MM.1S (cell line): ENCODE measurements around the gene ACOXL.

ENCODE experiments used
- DNase-seq: peaks from one replicate; pipeline ENCODE4 v3.0.0-alpha.2; 2015
- H2AFZ ChIP-seq: fragments of 300-600 bp; sonication (generic); 2 replicates; pipeline ENCODE4 v1.6.0; 2016; ENCODE audit warnings: antibody characterized with exemption, low read length
- H3F3A ChIP-seq: fragments of 300-600 bp; sonication (generic); 2 replicates; pipeline ENCODE4 v1.6.1; 2016; ENCODE audit warnings: mild to moderate bottlenecking, antibody characterized with exemption, low read length, moderate library complexity, mixed read lengths; ENCODE audit not compliant: insufficient read depth
- H3K27ac ChIP-seq: fragments of 300-600 bp; sonication (generic); 2 replicates; pipeline ENCODE4 v1.5.1; 2016; ENCODE audit warnings: mild to moderate bottlenecking, low read length
- H3K27me3 ChIP-seq: fragments of 300-600 bp; sonication (generic); replicated peaks from 2 replicates; pipeline ENCODE4 v1.6.0; 2016; ENCODE audit warnings: low read length; ENCODE audit not compliant: insufficient read depth
- H3K36me3 ChIP-seq: fragments of 300-600 bp; sonication (generic); replicated peaks from 2 replicates; pipeline ENCODE4 v1.6.1; 2016; ENCODE audit warnings: mild to moderate bottlenecking, low read length, mixed read lengths; ENCODE audit not compliant: insufficient read depth
- H3K4me1 ChIP-seq: fragments of 300-600 bp; sonication (generic); 2 replicates; pipeline ENCODE4 v1.6.1; 2016; ENCODE audit warnings: low read length, mixed read lengths
- H3K4me2 ChIP-seq: fragments of 300-600 bp; sonication (generic); 2 replicates; pipeline ENCODE4 v1.6.0; 2016; ENCODE audit warnings: low read depth, low read length
- H3K4me3 ChIP-seq: fragments of 300-600 bp; sonication (generic); 2 replicates; pipeline ENCODE4 v1.5.1; 2016; ENCODE audit warnings: low read length, mixed read lengths
- H3K79me2 ChIP-seq: fragments of 300-600 bp; sonication (generic); 2 replicates; pipeline ENCODE4 v1.6.1; 2016; ENCODE audit warnings: mixed run types, low read length, mixed read lengths
- H3K9ac ChIP-seq: fragments of 300-600 bp; sonication (generic); 2 replicates; pipeline ENCODE4 v1.6.1; 2016; ENCODE audit warnings: low read length, mixed read lengths
- H3K9me2 ChIP-seq: fragments of 300-600 bp; sonication (generic); replicated peaks from 2 replicates; pipeline ENCODE4 v1.6.1; 2016; ENCODE audit warnings: mild to moderate bottlenecking, low read length, mixed read lengths; ENCODE audit not compliant: insufficient read depth
- H3K9me3 ChIP-seq: fragments of 300-600 bp; sonication (generic); replicated peaks from 2 replicates; pipeline ENCODE4 v1.6.1; 2016; ENCODE audit warnings: mild to moderate bottlenecking, low read length, mixed read lengths; ENCODE audit not compliant: insufficient read depth
- H4K20me1 ChIP-seq: fragments of 300-600 bp; sonication (generic); 2 replicates; pipeline ENCODE4 v1.6.1; 2016; ENCODE audit warnings: mild to moderate bottlenecking, low read length, moderate library complexity, mixed read lengths; ENCODE audit not compliant: insufficient read depth
- EZH2 ChIP-seq: fragments of 300-600 bp; sonication (generic); optimal IDR thresholded peaks from 2 replicates; pipeline ENCODE3; 2017; ENCODE audit warnings: low read depth, mild to moderate bottlenecking, antibody characterized with exemption, low read length, mixed read lengths
- EZH2phosphoT487 ChIP-seq: fragments of 300-600 bp; sonication (generic); IDR thresholded peaks from 2 replicates; pipeline ENCODE4 v1.6.1; 2018; ENCODE audit warnings: antibody characterized with exemption, low read length
- TF ChIP-seq, protein P1 (sequence below): fragments of 300-600 bp; sonication (generic); IDR thresholded peaks from 2 replicates; pipeline ENCODE4 v1.5.1; 2016; ENCODE audit warnings: antibody characterized with exemption, low read length, mixed read lengths

ACOXL gene

DNA sequence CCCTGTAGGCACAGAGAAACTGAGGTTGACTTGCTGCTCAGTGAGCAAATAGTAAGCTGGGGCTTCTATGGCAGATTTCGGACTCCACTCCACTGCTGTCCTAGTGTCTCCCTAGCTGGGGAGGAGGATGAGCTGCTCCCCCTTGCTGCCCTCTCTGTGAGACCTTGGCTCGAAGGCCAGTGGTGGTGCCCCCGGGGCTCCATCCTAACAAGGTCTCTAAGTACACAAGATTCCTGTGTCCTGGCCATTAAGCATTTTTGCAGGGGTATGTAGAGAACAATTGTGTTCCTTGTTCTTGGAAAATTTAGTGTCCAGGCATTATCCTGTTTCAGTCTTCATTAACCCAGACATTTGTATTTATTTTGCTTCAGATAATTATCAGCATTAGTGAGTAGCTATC lies 367.0 kb downstream of the ACOXL start:
- Histone ChIP-seq H3K9me2 (no peaks in the 10 kb centered on the region), H3K27ac (peak overlapping the region; percentile 97), H3K27me3 (no peaks in the 10 kb centered on the region), H3K79me2 (no peaks in the 10 kb centered on the region), H3K4me3 (no peak overlapping the region), H3K9ac (peak overlapping the region; percentile 57), H4K20me1 (no peaks in the 10 kb centered on the region), H3K36me3 (no peaks in the 10 kb centered on the region), H3F3A (peaks cover 23% of the 10 kb centered on the region), H2AFZ (no peak overlapping the region), H3K9me3 (no peaks in the 10 kb centered on the region), H3K4me1 (peaks cover 39% of the 10 kb centered on the region), H3K4me2 (peak overlapping the region; percentile 75)
- no peak for TF ChIP-seq EZH2
- TF ChIP-seq EZH2phosphoT487, result no peak
- TF ChIP-seq, protein P1, sequence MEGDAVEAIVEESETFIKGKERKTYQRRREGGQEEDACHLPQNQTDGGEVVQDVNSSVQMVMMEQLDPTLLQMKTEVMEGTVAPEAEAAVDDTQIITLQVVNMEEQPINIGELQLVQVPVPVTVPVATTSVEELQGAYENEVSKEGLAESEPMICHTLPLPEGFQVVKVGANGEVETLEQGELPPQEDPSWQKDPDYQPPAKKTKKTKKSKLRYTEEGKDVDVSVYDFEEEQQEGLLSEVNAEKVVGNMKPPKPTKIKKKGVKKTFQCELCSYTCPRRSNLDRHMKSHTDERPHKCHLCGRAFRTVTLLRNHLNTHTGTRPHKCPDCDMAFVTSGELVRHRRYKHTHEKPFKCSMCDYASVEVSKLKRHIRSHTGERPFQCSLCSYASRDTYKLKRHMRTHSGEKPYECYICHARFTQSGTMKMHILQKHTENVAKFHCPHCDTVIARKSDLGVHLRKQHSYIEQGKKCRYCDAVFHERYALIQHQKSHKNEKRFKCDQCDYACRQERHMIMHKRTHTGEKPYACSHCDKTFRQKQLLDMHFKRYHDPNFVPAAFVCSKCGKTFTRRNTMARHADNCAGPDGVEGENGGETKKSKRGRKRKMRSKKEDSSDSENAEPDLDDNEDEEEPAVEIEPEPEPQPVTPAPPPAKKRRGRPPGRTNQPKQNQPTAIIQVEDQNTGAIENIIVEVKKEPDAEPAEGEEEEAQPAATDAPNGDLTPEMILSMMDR, result no peak
- DNase-seq, result no peak

DNA sequence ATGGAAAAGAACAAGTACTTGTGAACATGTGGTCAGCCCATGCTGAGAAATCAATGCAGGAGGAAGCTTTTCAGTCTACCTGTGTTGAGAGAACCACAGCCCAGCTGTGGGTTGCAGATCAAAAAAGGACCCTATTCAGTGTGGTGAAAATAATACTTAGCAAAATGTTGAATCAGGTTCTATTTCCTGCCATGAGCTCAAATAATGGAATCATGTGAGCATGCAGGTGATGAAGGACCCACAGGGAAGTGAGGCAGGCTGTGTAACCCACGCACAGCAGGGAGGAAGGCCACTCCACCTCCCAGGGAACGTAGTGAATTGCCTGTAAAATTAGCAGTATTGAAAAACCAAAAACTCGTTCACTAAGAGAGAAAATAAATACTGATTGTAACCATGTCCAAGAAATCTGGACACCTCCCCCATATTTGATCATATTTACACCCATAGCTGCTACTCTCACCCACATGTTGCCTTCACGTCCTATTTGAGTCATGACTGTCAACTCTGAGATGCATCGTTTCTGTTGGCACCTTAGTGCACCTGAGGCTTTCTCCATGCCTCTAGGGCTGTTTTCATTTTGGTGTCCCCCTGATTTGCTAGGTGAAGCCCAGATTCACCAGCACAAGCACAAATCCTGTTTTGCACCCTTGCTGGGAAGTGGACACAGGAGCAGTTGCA lies 367.9 kb downstream of the ACOXL start:
- Histone ChIP-seq H3K4me1 (peaks cover 39% of the 10 kb centered on the region), H4K20me1 (no peaks in the 10 kb centered on the region), H3K9ac (peak overlapping the region; percentile 57), H3K4me2 (peak overlapping the region; percentile 75), H3K27ac (peak overlapping the region; percentile 97), H3K9me2 (no peaks in the 10 kb centered on the region), H3F3A (peaks cover 23% of the 10 kb centered on the region), H3K27me3 (no peaks in the 10 kb centered on the region), H2AFZ (peak overlapping the region; percentile 39), H3K79me2 (no peaks in the 10 kb centered on the region), H3K36me3 (no peaks in the 10 kb centered on the region), H3K4me3 (peak overlapping the region; percentile 3; the same call in 1 of the 2 replicates), H3K9me3 (no peaks in the 10 kb centered on the region)
- peak; percentile 86 for DNase-seq
- TF ChIP-seq, protein P1, result no peak
- TF ChIP-seq EZH2 (no peak), EZH2phosphoT487 (no peak)

DNA sequence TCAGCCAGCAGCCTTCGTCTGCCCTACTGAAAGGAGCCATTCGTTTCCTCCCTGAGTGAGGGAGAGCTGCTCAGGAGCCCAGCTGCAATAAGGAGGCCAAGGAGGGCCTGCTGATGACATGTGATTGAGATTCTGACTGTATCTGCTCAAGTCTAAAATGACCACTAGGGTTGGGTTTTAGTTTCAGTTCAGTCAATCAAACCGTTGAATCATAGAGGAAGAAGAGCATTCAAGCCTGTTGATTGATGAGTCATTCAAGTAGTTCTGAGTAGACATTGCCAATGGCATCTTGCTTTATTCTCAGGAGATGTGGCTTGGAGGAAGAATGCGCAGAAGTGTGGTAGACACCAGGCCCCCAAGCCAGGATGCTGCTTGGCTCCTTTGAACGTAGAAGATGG lies 368.4 kb downstream of the ACOXL start:
- H3F3A ChIP-seq, result peaks cover 23% of the 10 kb centered on the region
- H3K79me2 ChIP-seq, result no peaks in the 10 kb centered on the region
- H4K20me1 ChIP-seq, result no peaks in the 10 kb centered on the region
- H3K27ac ChIP-seq, result peak overlapping the region; percentile 97
- H3K9me2 ChIP-seq, result no peaks in the 10 kb centered on the region
- TF ChIP-seq EZH2phosphoT487 (no peak), EZH2 (no peak)
- TF ChIP-seq, protein P1, result peak; percentile 29
- H3K9ac ChIP-seq, result peak overlapping the region; percentile 57
- DNase-seq, result peak; percentile 81
- peak overlapping the region; percentile 3; the same call in 1 of the 2 replicates for H3K4me3 ChIP-seq
- H3K36me3 ChIP-seq, result no peaks in the 10 kb centered on the region
- H3K9me3 ChIP-seq, result no peaks in the 10 kb centered on the region
- peak overlapping the region; percentile 75 for H3K4me2 ChIP-seq
- no peaks in the 10 kb centered on the region for H3K27me3 ChIP-seq
- peaks cover 39% of the 10 kb centered on the region for H3K4me1 ChIP-seq
- H2AFZ ChIP-seq, result peak overlapping the region; percentile 39
